Tongue (tissue), 3 donors: ENCODE measurements around the gene CCSER1. TPM values are rescaled to one million over a fixed set of nuclear protein-coding genes. Genes with fewer than 3 reads are reported as not detected.
"Not testable (repeated sequence)": the region's sequence is repeated elsewhere in the genome, so short reads cannot be mapped to it uniquely, and the experiment has no call there.

Experiments used
- DNase-seq: peaks from one replicate; pipeline ENCODE4 v3.0.0-alpha.2; 2015
- small RNA-seq: library from RNA; depleted of rRNA; stranded (forward); fragments of <200 nt; gene quantifications from one replicate; pipeline ENCODE3, GENCODE V24; 2014; ENCODE audit warnings: low replicate concordance
- total RNA-seq: library from RNA; depleted of rRNA; stranded (reverse); fragments of >200 nt; gene quantifications from one replicate; pipeline ENCODE4 v1.2.3, GENCODE V29; 2014

CCSER1 gene
- total RNA-seq, 1 donor from 2014 or later, result 19.9 TPM

- DNase-seq, result no peak
Observed at GRCh38 chr4:91598696-91599095, 1471.5 kb downstream of the CCSER1 start.

- DNase-seq, result no peak
Observed at GRCh38 chr4:91600301-91600700, 1473.1 kb downstream of the CCSER1 start.

GRCh38 chr4:91601401-91601800, 1474.2 kb downstream of the CCSER1 start:
- no peak for DNase-seq

GRCh38 chr4:91611782-91612181, 1484.6 kb downstream of the CCSER1 start:
- DNase-seq, result no peak

GRCh38 chr4:91620952-91621351, 1493.8 kb downstream of the CCSER1 start:
- no peak for DNase-seq

- DNase-seq, result no peak
Observed at GRCh38 chr4:91621446-91621845, 1494.3 kb downstream of the CCSER1 start.

GRCh38 chr4:91622925-91623602, 1495.9 kb downstream of the CCSER1 start:
- DNase-seq, result no peak

- DNase-seq, result not testable (repeated sequence)
Observed at GRCh38 chr4:91623603-91623967, 1496.4 kb downstream of the CCSER1 start.

- no peak for DNase-seq
Observed at GRCh38 chr4:91630054-91630453, 1502.9 kb downstream of the CCSER1 start.

- no peak for DNase-seq
Observed at GRCh38 chr4:91630764-91631163, 1503.6 kb downstream of the CCSER1 start.

GRCh38 chr4:91631335-91631734, 1504.1 kb downstream of the CCSER1 start:
- no peak for DNase-seq

GRCh38 chr4:91636083-91636482, 1508.9 kb downstream of the CCSER1 start:
- DNase-seq, result no peak

Small RNA genes lying within 50 kb of the gene (small RNA-seq; reads per million reads assigned to genes)
- gene AC093729.1, result not detected
- 0.10 reads per million for gene TMSB4XP8

Other genes starting within 250 kb of the CCSER1 start
- gene MMRN1, start 232.5 kb upstream of the CCSER1 start, total RNA-seq, result 27.6 TPM